B cell (primary cell): ENCODE measurements around the gene SLC23A3. TPM values are rescaled to one million over a fixed set of nuclear protein-coding genes. Genes with fewer than 3 reads are reported as not detected.

Experiments
- ATAC-seq: fragments of 200-7000 bp; cut with Tn5 transposase; one replicate; pipeline ENCODE4 v1.10.0; 2021; ENCODE audit warnings: low read depth, mild to moderate bottlenecking, moderate number of reproducible peaks, moderate library complexity
- CTCF ChIA-PET: fragments of 350-600 bp; sonication (Branson Sonifier 250); formaldehyde crosslinking; loops from one replicate; lab custom pipeline; 2021; ENCODE audit warnings: antibody characterized with exemption, inconsistent platforms; lab: Charles Lee
- POLR2A ChIA-PET: fragments of 350-600 bp; sonication (Branson Sonifier 250); formaldehyde crosslinking; loops from one replicate; lab custom pipeline; 2021; ENCODE audit warnings: antibody characterized with exemption; lab: Charles Lee
- DNase-seq: peaks from one replicate; pipeline ENCODE4 v3.0.0; 2013
- H2AFZ ChIP-seq: 2 replicates; pipeline ENCODE4 v1.6.1; 2012; ENCODE audit warnings: mild to moderate bottlenecking, low read depth, low read length; ENCODE audit not compliant: insufficient read depth, poor library complexity, severe bottlenecking
- H3K27ac ChIP-seq, 2 donors: 1 replicate in 1 of 2; 2 replicates in 1 of 2; pipeline ENCODE4 v1.5.1; 2012 to 2013; ENCODE audit warnings: low read length in 2 of 2, mild to moderate bottlenecking in 2 of 2, moderate library complexity in 1 of 2
- H3K27me3 ChIP-seq, 4 experiments: fragments of 200-600 bp in 1 of 4; sonication (generic) in 1 of 4; replicated peaks in 1 of 4; 1 replicate in 2 of 4; 2 replicates in 2 of 4; pipeline versions ENCODE4 v1.6.1 to v1.7.0; 2013 to 2016; ENCODE audit warnings: low read length in 3 of 4, mild to moderate bottlenecking in 2 of 4, mixed read lengths in 1 of 4, moderate library complexity in 1 of 4; ENCODE audit not compliant: insufficient read depth in 4 of 4, control insufficient read depth in 3 of 4; ENCODE audit errors: control extremely low read depth in 1 of 4
- H3K36me3 ChIP-seq, 2 experiments: replicated peaks in 1 of 2; 1 replicate in 1 of 2; 2 replicates in 1 of 2; pipeline versions ENCODE4 v1.6.1 to v1.7.1; 2013; ENCODE audit warnings: low read length in 1 of 2; ENCODE audit not compliant: insufficient read depth in 2 of 2, control insufficient read depth in 1 of 2; ENCODE audit errors: control extremely low read depth in 1 of 2, extremely low read depth in 1 of 2
- H3K4me1 ChIP-seq, 2 donors: fragments of 200-600 bp in 1 of 2; sonication (generic) in 1 of 2; 1 replicate in 1 of 2; 2 replicates in 1 of 2; pipeline versions ENCODE4 v1.5.1 to v1.6.1; 2013 to 2017; ENCODE audit warnings: low read length in 2 of 2; ENCODE audit not compliant: control insufficient read depth in 2 of 2, insufficient read depth in 2 of 2
- H3K4me2 ChIP-seq: replicated peaks from 2 replicates; pipeline ENCODE3; 2012; ENCODE audit warnings: mild to moderate bottlenecking, low read depth, low read length; ENCODE audit not compliant: poor library complexity, severe bottlenecking
- H3K4me3 ChIP-seq, 5 experiments: fragments of 200-600 bp in 1 of 5; sonication (generic) in 1 of 5; 1 replicate in 3 of 5; 2 replicates in 2 of 5; pipeline versions ENCODE4 v1.5.1 to v1.7.0; 2011 to 2016; ENCODE audit warnings: low read length in 4 of 5, mild to moderate bottlenecking in 4 of 5, low read depth in 2 of 5, control low read depth in 1 of 5, moderate library complexity in 1 of 5; ENCODE audit not compliant: insufficient read depth in 1 of 5; ENCODE audit errors: control extremely low read depth in 1 of 5, extremely low read depth in 1 of 5
- H3K79me2 ChIP-seq: fragments of 200-600 bp; sonication (generic); one replicate; pipeline ENCODE4 v1.6.0; 2016; ENCODE audit warnings: low read length; ENCODE audit not compliant: control insufficient read depth, insufficient read depth
- H3K9ac ChIP-seq: fragments of 200-600 bp; sonication (generic); 2 replicates; pipeline ENCODE4 v1.6.1; 2017; ENCODE audit warnings: mild to moderate bottlenecking, low read length, moderate library complexity
- H3K9me3 ChIP-seq, 3 donors: one replicate each; pipeline versions ENCODE4 v1.6.1 to v1.7.1; 2013; ENCODE audit warnings: low read length in 2 of 3; ENCODE audit not compliant: control insufficient read depth in 2 of 3, insufficient read depth in 1 of 3; ENCODE audit errors: control extremely low read depth in 1 of 3
- H4K20me1 ChIP-seq: 2 replicates; pipeline ENCODE4 v1.6.0; 2012; ENCODE audit warnings: mild to moderate bottlenecking, low read length; ENCODE audit not compliant: insufficient read depth, control insufficient read depth, poor library complexity, severe bottlenecking
- H3K27ac Mint-ChIP-seq: one replicate; pipeline ENCODE4 v1.8.0; 2021; ENCODE audit warnings: mixed read lengths
- H3K27me3 Mint-ChIP-seq: one replicate; pipeline ENCODE4 v1.8.0; 2021; ENCODE audit warnings: mixed read lengths
- H3K4me1 Mint-ChIP-seq: one replicate; pipeline ENCODE4 v1.8.0; 2021; ENCODE audit warnings: mixed read lengths
- H3K4me3 Mint-ChIP-seq: one replicate; pipeline ENCODE4 v1.8.0; 2021; ENCODE audit warnings: mixed read lengths
- H3K9me3 Mint-ChIP-seq: one replicate; pipeline ENCODE4 v1.8.0; 2022; ENCODE audit warnings: mixed read lengths; ENCODE audit not compliant: insufficient read depth
- EZH2 ChIP-seq: IDR thresholded peaks from 2 replicates; pipeline ENCODE4 v1.6.1; 2012; ENCODE audit warnings: borderline replicate concordance, low read depth, mild to moderate bottlenecking, moderate library complexity, low read length; ENCODE audit not compliant: insufficient read depth, poor library complexity, severe bottlenecking
- WGBS: methylation state at CpG from one replicate; pipeline ENCODE4 v1.1.5; 2013; ENCODE audit warnings: missing lambda C conversion rate; ENCODE audit not compliant: insufficient coverage; 5-methylcytosine and 5-hydroxymethylcytosine counted together
- intact Hi-C: fragments of 100-400 bp; cut with micrococcal nuclease; formaldehyde crosslinking; loops from one replicate; pipeline ENCODE4 v1.10.0; 2022
- polyA plus RNA-seq: library from polyadenylated mRNA; depleted of rRNA; stranded (reverse); fragments of >200 nt; gene quantifications from 2 replicates; pipeline ENCODE4 v1.2.3, GENCODE V29; 2012
- total RNA-seq, 2 donors: library from RNA; stranded (reverse); fragments of 120-200 nt in 1 of 2; gene quantifications; 1 replicate in 1 of 2; 2 replicates in 1 of 2; pipeline versions ENCODE4 v1.2.3 to v1.2.4, GENCODE V29; 2013 to 2022
- TF ChIP-seq, protein P1 (sequence below): fragments of 200-600 bp; IDR thresholded peaks from one replicate; pipeline ENCODE4 v1.8.0; 2022; ENCODE audit warnings: antibody characterized with exemption, mild to moderate bottlenecking

The SLC23A3 gene
- total and polyA plus RNA-seq, 2 donors (not counting 1 experiment from before 2014, with no cell fraction given) = 2.4 to 15.2 TPM

DNA sequence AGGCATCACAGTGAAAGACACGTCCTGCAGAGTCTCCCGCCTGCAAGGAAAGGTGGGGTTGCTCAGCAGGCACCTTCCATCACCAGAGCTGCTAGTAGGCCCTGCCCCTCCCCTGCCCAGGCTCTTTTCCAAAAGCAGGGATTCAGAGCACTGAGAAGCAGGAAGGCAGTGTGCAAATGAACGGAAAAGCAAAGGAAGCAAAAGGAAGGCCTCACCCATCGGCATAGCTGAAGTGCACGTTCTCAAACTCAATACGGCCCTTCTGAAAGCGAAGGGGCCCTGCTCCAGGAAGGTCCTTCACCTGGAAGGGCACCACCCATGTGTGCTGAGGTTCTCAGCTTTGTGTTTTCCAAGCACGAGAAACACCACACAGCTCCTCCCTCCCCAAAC is 43.2 kb upstream of the SLC23A3 start:
- DNase-seq (no peak), ATAC-seq (no peak)
- WGBS = 97% methylated on average over 8 of the region's 8 CpGs
- H3K9me3 ChIP-seq = no peaks in the 10 kb centered on the region
- POLR2A ChIA-PET = interaction anchor here (0.6 kb wide), 1 partner anchor 60 kb away, joined by 7 read pairs; no protein-coding TSS in a partner anchor
- H3K4me1 ChIP-seq = peaks cover 9 to 15% of the 10 kb centered on the region in 2 donors
- H3K27ac ChIP-seq = no peak overlapping the region
- Mint-ChIP-seq H3K9me3 (no peaks in the 10 kb centered on the region), H3K27me3 (no peaks in the 10 kb centered on the region), H3K27ac (no peak overlapping the region), H3K4me3 (no peak overlapping the region), H3K4me1 (peaks cover 22% of the 10 kb centered on the region)
- H3K4me3 ChIP-seq = no peak overlapping the region
- TF ChIP-seq EZH2 = no peak
- TF ChIP-seq, protein P1, sequence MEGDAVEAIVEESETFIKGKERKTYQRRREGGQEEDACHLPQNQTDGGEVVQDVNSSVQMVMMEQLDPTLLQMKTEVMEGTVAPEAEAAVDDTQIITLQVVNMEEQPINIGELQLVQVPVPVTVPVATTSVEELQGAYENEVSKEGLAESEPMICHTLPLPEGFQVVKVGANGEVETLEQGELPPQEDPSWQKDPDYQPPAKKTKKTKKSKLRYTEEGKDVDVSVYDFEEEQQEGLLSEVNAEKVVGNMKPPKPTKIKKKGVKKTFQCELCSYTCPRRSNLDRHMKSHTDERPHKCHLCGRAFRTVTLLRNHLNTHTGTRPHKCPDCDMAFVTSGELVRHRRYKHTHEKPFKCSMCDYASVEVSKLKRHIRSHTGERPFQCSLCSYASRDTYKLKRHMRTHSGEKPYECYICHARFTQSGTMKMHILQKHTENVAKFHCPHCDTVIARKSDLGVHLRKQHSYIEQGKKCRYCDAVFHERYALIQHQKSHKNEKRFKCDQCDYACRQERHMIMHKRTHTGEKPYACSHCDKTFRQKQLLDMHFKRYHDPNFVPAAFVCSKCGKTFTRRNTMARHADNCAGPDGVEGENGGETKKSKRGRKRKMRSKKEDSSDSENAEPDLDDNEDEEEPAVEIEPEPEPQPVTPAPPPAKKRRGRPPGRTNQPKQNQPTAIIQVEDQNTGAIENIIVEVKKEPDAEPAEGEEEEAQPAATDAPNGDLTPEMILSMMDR = no peak
- no peaks in the 10 kb centered on the region for H3K79me2 ChIP-seq
- H3K4me2 ChIP-seq = no peak overlapping the region
- H3K36me3 ChIP-seq = peaks cover 7 to 18% of the 10 kb centered on the region in 2 experiments
- H3K27me3 ChIP-seq = no peaks in the 10 kb centered on the region
- no peak overlapping the region for H3K9ac ChIP-seq
- intact Hi-C loops = no loop called here
- CTCF ChIA-PET = interaction anchor here (1.0 to 7.3 kb wide), 6 partner anchors 39 to 82 kb away, joined by 3 to 65 read pairs (median 12); partner anchors contain the start of genes DNAJB2, NHEJ1 and SLC23A3
- H2AFZ ChIP-seq = no peak overlapping the region
- H4K20me1 ChIP-seq = peaks cover 4% of the 10 kb centered on the region

DNA sequence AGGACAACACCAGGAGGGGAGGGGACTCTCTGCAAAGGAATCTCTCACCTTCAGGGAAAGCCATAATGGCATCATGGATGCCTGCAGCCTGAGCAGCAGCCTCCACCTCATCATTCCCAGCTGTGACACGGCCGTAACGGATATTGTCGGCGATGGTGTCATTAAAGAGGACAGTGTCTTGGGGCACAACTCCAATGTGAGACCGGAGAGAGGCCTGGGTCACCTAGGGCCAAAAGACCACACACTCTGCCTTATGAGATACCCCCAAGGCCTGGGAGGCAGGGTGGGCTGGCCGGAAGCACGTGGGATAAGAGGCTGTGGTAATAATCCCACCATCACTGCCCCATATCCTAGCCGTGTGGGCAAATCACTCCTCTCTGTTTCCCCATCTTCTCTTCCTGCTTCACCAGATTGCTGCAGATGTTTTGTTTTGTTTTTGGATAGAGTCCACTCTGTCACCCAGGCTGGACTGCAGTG is 41.1 kb upstream of the SLC23A3 start:
- Histone ChIP-seq H2AFZ (peak overlapping the region; percentile 41), H4K20me1 (peaks cover 14% of the 10 kb centered on the region), H3K36me3 (peaks cover 7 to 24% of the 10 kb centered on the region in 2 experiments), H3K4me2 (peak overlapping the region; percentile 40), H3K4me3 (no peak overlapping the region), H3K79me2 (peaks cover 6% of the 10 kb centered on the region), H3K9ac (no peak overlapping the region), H3K27ac (peak overlapping the region in 1 of 2 donors; percentile 18), H3K4me1 (peaks cover 14 to 20% of the 10 kb centered on the region in 2 donors), H3K9me3 (no peaks in the 10 kb centered on the region), H3K27me3 (no peaks in the 10 kb centered on the region)
- no peak for ATAC-seq
- TF ChIP-seq, protein P1 = no peak
- no peak for TF ChIP-seq EZH2
- 83% methylated on average over 1 of the region's 9 CpGs for WGBS
- Mint-ChIP-seq H3K27ac (peak overlapping the region; percentile 37), H3K9me3 (no peaks in the 10 kb centered on the region), H3K4me1 (peaks cover 28% of the 10 kb centered on the region), H3K27me3 (no peaks in the 10 kb centered on the region), H3K4me3 (no peak overlapping the region)
- CTCF ChIA-PET = interaction anchor here (0.7 to 7.3 kb wide), 24 partner anchors 11 to 178 kb away, joined by 3 to 65 read pairs (median 5); partner anchors contain the start of genes ANKZF1, ATG9A, CNPPD1 and DNAJB2
- peak; percentile 6 for DNase-seq
- POLR2A ChIA-PET = interaction anchor here (0.7 to 1.6 kb wide), 6 partner anchors 9 to 51 kb away, joined by 3 to 15 read pairs (median 5); partner anchors contain the start of genes CNPPD1 and NHEJ1
- intact Hi-C loops = loop anchor here (1.0 kb wide), 2 partner anchors 40 to 51 kb away; partner anchors contain the start of gene NHEJ1
